H54 (cell line): ENCODE data around the gene KIAA0753.
"Not testable (repeated sequence)": the region's sequence is repeated elsewhere in the genome, so short reads cannot be mapped to it uniquely, and the experiment has no call there.

Experiments
- DNase-seq: peaks from one replicate; pipeline ENCODE4 v3.0.0; 2011; ENCODE audit warnings: low spot score, mixed read lengths; ENCODE audit not compliant: insufficient read length
- FAIRE-seq: peaks from 3 replicates; lab custom pipeline; 2011; peaks lifted over from hg19 to GRCh38; lab: Jason Lieb, UNC
- POLR2A ChIP-seq: IDR thresholded peaks from 2 replicates; pipeline ENCODE4 v1.6.1; 2011; ENCODE audit warnings: low read depth, mild to moderate bottlenecking, low read length

The KIAA0753 gene

DNA sequence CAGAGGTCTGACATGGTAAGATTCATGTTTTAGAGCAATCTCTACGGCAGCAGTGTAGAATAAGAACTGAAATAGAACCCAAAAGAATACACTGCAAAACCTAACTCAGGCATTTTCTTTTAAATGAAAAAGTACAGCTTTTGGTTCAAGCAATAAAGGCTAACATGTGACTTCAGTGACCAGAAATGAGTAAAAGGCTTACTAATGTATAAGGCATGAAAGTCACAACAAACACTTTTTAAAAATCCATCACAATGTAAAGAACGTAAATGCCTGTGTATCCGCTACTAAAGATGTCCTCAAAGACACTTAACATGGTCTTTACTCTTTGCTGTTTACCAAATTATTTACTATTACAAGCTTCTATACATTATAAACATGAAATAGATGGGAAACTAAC lies 16.6 kb downstream of the KIAA0753 start:
- FAIRE-seq (no peak), DNase-seq (no peak)

DNA sequence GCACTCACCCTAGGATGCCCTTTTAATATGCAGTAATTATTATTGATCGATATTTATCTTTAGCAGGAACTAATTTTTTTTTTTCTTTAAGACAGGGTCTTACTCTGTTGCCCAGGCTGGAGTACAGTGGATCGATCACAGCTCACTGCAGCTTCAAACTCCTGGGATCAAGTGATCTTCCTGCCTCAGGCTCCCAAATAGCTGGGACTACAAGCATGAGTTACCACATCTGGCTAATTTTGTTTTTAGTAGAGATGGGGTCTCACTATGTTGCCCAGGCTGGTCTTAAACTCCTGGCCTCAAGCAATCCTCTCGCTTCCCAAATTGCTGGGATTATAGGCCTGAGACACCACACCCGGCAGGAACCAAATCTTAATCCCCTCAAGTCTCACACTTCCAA lies 29.3 kb downstream of the KIAA0753 start:
- DNase-seq (no peak), FAIRE-seq (no peak)
- TF ChIP-seq POLR2A = no peak

More for the DNA sequence above, 16.6 kb downstream of the KIAA0753 start:
- TF ChIP-seq POLR2A = no peak

DNA sequence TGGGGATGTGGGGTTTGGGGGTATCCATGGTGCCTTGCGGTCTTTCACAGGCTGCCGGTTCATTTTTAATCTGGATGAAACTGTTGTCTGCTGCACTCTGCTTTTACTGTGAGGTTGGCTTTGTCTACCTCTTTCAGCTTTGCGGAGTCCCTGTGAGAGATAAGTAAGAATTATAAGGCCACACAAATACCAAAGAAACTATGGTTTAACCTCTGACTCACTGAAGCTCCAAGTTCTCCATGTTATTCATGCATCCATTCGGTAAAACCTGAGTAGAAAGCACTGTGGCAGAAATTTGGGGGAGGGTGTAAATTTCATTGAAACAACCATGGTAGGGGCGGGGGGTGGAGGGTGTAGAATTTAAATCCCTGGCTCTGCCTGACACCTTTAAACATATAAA lies 30.5 kb downstream of the KIAA0753 start:
- DNase-seq (no peak), FAIRE-seq (no peak)
- no peak for TF ChIP-seq POLR2A

DNA sequence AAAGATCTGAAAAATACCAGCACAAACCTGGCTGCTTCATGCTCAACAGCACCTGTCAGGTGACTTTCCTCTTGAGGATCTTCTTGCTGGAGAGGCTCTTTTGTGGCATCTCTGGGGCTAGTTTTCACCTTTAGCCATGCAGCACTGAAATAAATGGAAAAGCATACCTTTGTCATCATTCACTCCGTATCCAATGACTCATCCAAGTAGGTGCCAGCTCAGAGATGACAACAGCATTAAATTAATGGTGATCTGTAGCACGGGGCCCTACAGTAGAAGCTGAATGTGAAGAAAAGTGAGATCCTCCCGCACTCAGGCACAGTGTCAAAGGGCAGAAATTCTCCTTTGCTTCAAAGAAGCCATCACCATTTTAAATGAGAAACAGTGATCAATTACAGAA lies 32.2 kb downstream of the KIAA0753 start:
- FAIRE-seq (peak; percentile 91), DNase-seq (peak; percentile 11)
- no peak for TF ChIP-seq POLR2A

DNA sequence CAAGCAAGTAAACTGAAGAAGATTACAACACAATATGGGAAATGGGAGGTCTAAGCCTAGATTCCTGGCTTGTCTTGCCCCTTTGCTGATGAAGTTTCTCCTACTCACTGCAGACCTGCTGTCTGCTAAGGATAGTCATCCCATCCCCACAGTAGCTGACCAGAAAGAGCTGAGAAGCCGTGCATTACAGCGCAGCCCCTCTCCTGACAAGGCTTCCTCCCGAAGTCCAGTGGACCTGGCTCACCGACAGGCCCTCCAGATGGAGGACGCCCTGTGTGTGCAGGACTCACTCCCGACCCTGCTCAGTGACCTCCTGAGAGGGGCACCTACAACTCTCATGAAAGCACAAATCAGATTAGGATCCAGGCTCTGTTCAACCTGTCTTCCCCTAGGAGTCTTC lies 35.4 kb downstream of the KIAA0753 start:
- FAIRE-seq (no peak), DNase-seq (no peak)
- no peak for TF ChIP-seq POLR2A

DNA sequence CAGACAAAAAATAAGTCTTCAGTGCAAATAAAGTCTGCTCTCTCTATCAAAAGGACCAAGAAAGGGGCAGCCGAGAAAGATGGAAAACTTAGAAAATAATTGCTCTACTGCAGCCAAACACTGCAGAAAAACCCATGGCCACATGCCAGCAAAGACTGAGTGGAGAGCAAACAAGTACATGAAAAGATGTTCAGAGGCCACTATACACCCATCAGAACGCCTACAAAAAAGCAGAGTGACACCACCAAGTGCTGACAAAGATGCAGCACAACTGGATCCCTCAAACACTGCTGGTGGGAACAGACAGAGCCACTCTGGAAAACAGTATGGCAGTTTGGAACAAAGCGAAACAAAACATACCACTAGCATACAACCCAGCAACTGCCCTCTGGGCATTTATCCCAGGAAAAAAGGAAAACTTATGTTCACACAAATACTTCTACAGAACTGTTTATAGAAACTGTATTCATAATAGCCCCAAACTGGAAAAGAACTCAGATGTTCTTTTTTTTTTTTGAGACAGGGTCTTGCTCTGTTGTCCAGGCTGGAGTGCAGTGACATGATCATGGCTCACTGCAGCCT lies 36.7 kb downstream of the KIAA0753 start:
- DNase-seq (no peak), FAIRE-seq (no peak)
- no peak for TF ChIP-seq POLR2A

DNA sequence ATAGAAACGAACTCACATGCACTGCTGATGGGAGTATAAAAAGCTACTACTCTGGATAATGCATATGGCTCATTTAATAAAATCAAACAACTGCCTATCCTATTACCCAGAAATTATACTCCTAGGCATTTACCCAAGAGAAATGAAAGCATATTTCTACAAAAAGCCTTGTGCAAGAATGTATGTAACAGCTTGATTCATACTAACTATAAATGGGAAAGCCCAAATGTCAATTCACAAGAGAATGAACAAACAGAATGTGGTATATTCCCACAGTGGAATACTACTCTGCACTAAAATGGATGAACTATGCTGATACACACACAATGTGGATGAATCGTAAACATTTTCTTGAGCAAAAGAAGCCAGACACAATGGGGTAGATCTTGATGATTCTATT lies 38.4 kb downstream of the KIAA0753 start:
- FAIRE-seq (no peak), DNase-seq (no peak)
- no peak for TF ChIP-seq POLR2A

DNA sequence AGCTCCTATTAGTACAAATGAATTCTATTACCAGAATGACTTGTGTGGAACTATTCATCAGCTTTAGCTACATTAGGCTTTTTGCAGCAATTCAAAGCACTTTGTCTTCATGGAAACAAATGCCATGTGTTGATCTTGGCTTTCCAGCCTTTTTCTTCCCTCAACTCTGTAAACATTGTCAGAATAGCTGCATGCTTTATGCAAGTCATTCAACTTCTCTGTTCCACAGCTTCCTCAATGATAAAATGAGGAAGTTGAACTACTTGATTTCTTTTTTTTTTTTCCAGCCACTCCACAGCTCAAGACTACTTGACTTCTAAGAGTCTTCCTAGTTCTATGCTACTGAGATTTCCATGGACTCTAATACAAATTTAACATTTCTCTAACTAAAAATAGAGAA lies 41.1 kb downstream of the KIAA0753 start:
- FAIRE-seq (peak; percentile 41), DNase-seq (no peak)
- TF ChIP-seq POLR2A = no peak

DNA sequence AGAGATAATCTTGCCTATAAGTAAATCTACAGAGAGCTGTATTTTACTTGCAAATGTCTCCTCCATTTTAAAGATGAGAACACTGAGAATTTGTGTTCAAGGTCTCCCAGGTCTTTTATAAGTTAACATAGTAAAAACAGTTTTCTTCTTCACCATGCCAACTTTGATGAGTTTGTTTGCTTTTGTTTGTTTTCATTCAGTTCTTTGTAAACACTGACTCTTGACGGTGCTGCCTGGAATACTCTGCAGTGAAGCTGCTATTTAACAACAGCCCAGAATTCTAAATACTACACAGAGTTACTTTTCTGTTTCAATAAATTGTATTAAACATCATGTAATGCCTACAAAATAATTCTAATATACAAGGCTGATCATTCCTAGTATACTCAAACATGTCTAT lies 42.8 kb downstream of the KIAA0753 start:
- TF ChIP-seq POLR2A = no peak
- no peak for DNase-seq
- FAIRE-seq = no peak

DNA sequence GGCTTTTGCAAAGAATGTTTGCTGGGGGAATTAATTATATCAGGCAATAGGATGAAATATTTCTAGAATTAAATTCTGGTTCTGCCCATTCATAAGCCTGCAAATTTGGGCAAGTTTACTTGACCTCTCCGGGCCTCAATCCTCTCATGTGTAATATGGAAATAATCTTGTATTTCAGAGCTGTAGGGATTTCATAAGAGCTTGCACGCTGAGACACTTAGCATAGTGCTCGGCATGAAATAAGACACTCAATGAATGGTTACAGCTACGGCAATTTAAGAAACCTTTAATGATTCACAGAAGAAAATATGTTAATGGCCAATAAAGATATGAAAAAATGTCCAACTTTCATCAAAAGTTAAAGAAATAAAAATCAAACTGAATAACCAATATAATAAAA lies 43.6 kb downstream of the KIAA0753 start:
- no peak for TF ChIP-seq POLR2A
- FAIRE-seq (no peak), DNase-seq (no peak)

DNA sequence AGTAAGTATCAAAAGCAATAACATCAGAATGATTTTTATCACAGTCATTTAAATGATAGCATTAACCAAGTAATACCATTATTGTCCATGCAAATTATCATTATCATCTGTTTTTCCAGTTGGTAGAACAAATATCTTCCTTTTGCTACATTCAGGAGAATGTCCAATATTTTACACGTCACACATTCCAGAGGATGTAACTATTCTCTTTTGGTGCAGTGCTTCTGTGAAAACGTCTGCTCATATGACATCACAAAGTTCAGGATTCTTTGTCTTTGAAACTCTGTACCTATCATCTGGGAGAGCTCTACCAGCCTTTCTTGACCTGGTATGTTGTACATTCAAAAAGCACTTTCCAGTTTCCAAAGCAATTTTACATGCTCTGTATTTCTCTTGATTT lies 44.0 kb downstream of the KIAA0753 start:
- TF ChIP-seq POLR2A = no peak
- DNase-seq (no peak), FAIRE-seq (no peak)

DNA sequence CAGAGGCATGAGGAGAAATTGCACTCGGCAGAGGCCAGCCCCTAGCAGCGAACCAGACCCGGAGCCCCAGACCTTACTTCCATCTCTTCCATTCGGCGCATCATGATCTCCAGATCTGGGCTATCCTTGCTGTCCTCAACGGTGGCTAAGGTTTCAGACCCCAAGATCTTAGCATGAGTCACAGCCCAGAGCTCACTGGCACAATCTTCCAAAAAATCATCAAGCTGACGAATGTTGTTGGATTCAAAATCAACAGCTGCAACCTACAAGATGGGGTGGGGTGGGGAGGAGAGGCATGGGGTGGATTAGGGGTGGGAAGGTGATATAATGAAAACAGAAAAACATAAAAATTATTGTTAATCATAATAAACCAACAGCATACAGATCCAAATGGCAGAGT lies 44.4 kb downstream of the KIAA0753 start:
- TF ChIP-seq POLR2A = no peak
- DNase-seq (no peak), FAIRE-seq (no peak)

DNA sequence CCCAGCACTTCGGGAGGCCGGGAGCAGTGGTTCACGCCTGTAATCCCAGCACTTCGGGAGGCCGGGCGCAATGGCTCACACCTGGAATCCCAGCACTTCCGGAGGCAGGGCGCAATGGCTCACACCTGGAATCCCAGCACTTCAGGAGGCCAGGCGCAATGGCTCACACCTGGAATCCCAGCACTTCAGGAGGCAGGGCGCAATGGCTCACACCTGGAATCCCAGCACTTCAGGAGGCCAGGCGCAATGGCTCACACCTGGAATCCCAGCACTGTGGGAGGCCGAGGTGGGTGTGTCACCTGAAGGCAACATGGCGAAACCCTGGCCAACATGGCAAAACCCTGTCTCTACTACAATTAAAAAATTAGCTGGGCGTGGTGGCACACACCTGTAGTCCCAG lies 47.1 kb downstream of the KIAA0753 start:
- FAIRE-seq, DNase-seq: not testable (repeated sequence)

DNA sequence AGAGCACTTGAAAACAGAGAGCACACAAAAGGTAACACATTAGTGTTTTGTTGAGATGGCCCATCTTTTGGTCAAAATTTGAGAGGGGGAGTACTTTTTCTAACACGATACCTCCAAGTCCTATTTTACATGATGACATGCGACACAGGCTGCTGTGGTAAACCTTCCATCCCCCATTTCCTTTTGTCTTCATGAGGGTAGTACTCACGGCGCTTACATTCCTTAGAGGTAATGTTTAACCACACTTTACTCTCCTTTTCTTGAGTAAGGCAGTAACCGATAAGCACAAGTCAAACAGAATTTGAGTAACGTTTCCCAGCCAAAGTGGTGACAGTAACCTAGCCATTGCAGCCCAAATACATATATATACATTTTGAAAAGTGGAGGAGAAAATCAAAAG lies 48.3 kb downstream of the KIAA0753 start:
- no peak for FAIRE-seq
- DNase-seq = no peak
- no peak for TF ChIP-seq POLR2A

DNA sequence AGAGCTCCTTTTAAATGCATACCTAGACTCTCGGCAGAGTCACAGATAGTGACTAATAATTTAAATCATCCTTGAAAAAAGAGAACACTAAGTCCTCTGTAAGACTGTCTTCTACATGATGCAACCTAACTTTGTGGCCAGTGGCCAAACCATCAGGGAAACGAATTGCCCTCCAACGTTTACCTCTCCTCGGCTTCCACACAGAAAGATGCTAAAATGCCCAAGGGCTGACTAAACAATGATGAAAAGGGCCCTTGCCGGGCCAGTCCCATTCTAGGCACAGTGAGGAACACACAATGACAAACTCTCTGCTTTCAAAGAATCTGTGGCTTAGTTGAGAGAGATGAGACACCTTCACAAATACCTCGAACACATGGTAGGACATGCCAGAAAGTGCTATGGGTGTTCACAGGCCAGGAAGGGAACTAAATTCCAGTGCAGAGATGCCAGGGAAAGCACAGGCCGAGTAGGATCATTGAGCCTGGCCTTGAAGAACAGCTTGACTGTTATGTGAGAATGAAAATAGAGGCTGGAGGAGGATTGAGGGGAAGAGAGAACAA lies 48.8 kb downstream of the KIAA0753 start:
- FAIRE-seq = peak; percentile 82
- peak; percentile 24 for DNase-seq
- no peak for TF ChIP-seq POLR2A
